Fibroblast of peridontal ligament (primary cell): Measurements from ENCODE around the gene IL4R.
"Not testable (repeated sequence)": the region's sequence is repeated elsewhere in the genome, so short reads cannot be mapped to it uniquely, and the experiment has no call there.

Source experiments
- DNase-seq: peaks from one replicate; pipeline ENCODE4 v3.0.0-alpha.2; 2010; ENCODE audit errors: extremely low read depth

Gene IL4R

GRCh38 chr16:27329376-27330079 is 15.8 kb downstream of the IL4R start:
- DNase-seq: not testable (repeated sequence)

GRCh38 chr16:27330542-27330941 is 16.8 kb downstream of the IL4R start:
- peak; percentile 99 for DNase-seq

GRCh38 chr16:27332105-27332504 is 18.3 kb downstream of the IL4R start:
- no peak for DNase-seq

- DNase-seq: no peak
These were observed 19.3 kb downstream of the IL4R start for GRCh38 chr16:27333104-27333503.

GRCh38 chr16:27333549-27333948 is 19.8 kb downstream of the IL4R start:
- DNase-seq: no peak

- DNase-seq: no peak
These were observed 20.5 kb downstream of the IL4R start for GRCh38 chr16:27334192-27334764.

- DNase-seq: no peak
These were observed 21.1 kb downstream of the IL4R start for GRCh38 chr16:27334838-27335237.

GRCh38 chr16:27335349-27336053 is 21.7 kb downstream of the IL4R start:
- DNase-seq: peak; percentile 76

GRCh38 chr16:27337024-27337423 is 23.2 kb downstream of the IL4R start:
- no peak for DNase-seq

GRCh38 chr16:27339180-27339579 is 25.4 kb downstream of the IL4R start:
- DNase-seq: no peak

- DNase-seq: no peak
These were observed 26.9 kb downstream of the IL4R start for GRCh38 chr16:27340654-27341053.

- no peak for DNase-seq
These were observed 27.8 kb downstream of the IL4R start for GRCh38 chr16:27341549-27341948.

- no peak for DNase-seq
These were observed 28.2 kb downstream of the IL4R start for GRCh38 chr16:27341971-27342370.

- DNase-seq: no peak
These were observed 30.9 kb downstream of the IL4R start for GRCh38 chr16:27344721-27345120.

GRCh38 chr16:27345201-27345600 is 31.4 kb downstream of the IL4R start:
- DNase-seq: no peak

GRCh38 chr16:27346819-27347218 is 33.0 kb downstream of the IL4R start:
- DNase-seq: no peak

GRCh38 chr16:27347930-27348685 is 34.3 kb downstream of the IL4R start:
- DNase-seq: no peak

GRCh38 chr16:27349276-27349675 is 35.5 kb downstream of the IL4R start:
- no peak for DNase-seq

- no peak for DNase-seq
These were observed 36.2 kb downstream of the IL4R start for GRCh38 chr16:27350006-27350405.

GRCh38 chr16:27351989-27352388 is 38.2 kb downstream of the IL4R start:
- no peak for DNase-seq

GRCh38 chr16:27353853-27354252 is 40.1 kb downstream of the IL4R start:
- no peak for DNase-seq

GRCh38 chr16:27355610-27356009 is 41.8 kb downstream of the IL4R start:
- DNase-seq: peak; percentile 20
